Measurements from ENCODE around the gene HNRNPUL1. TPM values are rescaled to one million over a fixed set of nuclear protein-coding genes. Genes with fewer than 3 reads are reported as not detected.
A peak's percentile ranks its signal among the peaks of the same experiment; 100 is the strongest.
"Not testable (repeated sequence)": the region's sequence is repeated elsewhere in the genome, so short reads cannot be mapped to it uniquely, and the experiment has no call there.

Gene HNRNPUL1
- total RNA-seq, 2 experiments from 2014 or later: 367 to 388 TPM

GRCh38 chr19:41344162-41344561 is 80.0 kb downstream of the HNRNPUL1 start:
- no peak for TF ChIP-seq CTCF (IDR thresholded peaks at IDR 0.05)
- Histone ChIP-seq H3K27ac (ENCODE audit: low read depth in 1 of 2, low read length in 2 of 2) (peak overlapping the region; percentile 5 to 42), H3K36me3 (ENCODE audit: insufficient read depth, low read length) (peaks cover 75% of the 10 kb centered on the region), H3K9me3 (ENCODE audit: control insufficient read depth in 1 of 2, insufficient read depth in 1 of 2, low read length in 2 of 2) (no peaks in the 10 kb centered on the region), H3K4me3 (ENCODE audit: low read length) (no peak overlapping the region), H3K27me3 (ENCODE audit: control insufficient read depth in 1 of 2, insufficient read depth in 2 of 2, low read length in 2 of 2) (no peaks in the 10 kb centered on the region), H3K4me1 (ENCODE audit: insufficient read depth, low read length) (peaks cover 78% of the 10 kb centered on the region)
- intact Hi-C loops (cut with DNase I, micrococcal nuclease): no loop called here
- H3K4me3 Mint-ChIP-seq: no peak overlapping the region
- DNase-seq: no peak
- peak overlapping the region; percentile 70 for H3K27ac Mint-ChIP-seq
- H3K27me3 Mint-ChIP-seq: no peaks in the 10 kb centered on the region
- H3K4me1 Mint-ChIP-seq (ENCODE audit: low read depth): peaks cover 52% of the 10 kb centered on the region
- H3K36me3 Mint-ChIP-seq (ENCODE audit: low read depth): peaks cover 85% of the 10 kb centered on the region
- ChIA-PET POLR2A (interaction anchor here (1.2 to 1.5 kb wide), 2 partner anchors 15 to 20 kb away, joined by 3 to 5 read pairs; partner anchors contain the start of gene B9D2), CTCF (interaction anchor here (1.1 kb wide), 1 partner anchor 16 kb away, joined by 3 read pairs; no protein-coding TSS in a partner anchor)
- H3K9me3 Mint-ChIP-seq: no peaks in the 10 kb centered on the region
- no peak for ATAC-seq (ENCODE audit: poor library complexity)

GRCh38 chr19:41346916-41347315 is 82.7 kb downstream of the HNRNPUL1 start:
- CTCF ChIA-PET; H3K27ac ChIP-seq (ENCODE audit: low read depth in 1 of 2, low read length in 2 of 2); H3K27me3 ChIP-seq (ENCODE audit: control insufficient read depth in 1 of 2, insufficient read depth in 2 of 2, low read length in 2 of 2); ATAC-seq (ENCODE audit: poor library complexity); H3K9me3 Mint-ChIP-seq; H3K4me3 ChIP-seq (ENCODE audit: low read length); intact Hi-C loops (cut with DNase I, micrococcal nuclease); DNase-seq; H3K9me3 ChIP-seq (ENCODE audit: control insufficient read depth in 1 of 2, insufficient read depth in 1 of 2, low read length in 2 of 2); H3K27me3 Mint-ChIP-seq: not testable (repeated sequence)
- Mint-ChIP-seq H3K27ac (peak overlapping the region; percentile 38), H3K4me3 (peak overlapping the region; percentile 48), H3K36me3 (ENCODE audit: low read depth) (peaks cover 85% of the 10 kb centered on the region), H3K4me1 (ENCODE audit: low read depth) (peaks cover 67% of the 10 kb centered on the region)
- POLR2A ChIA-PET: interaction anchor here (1.0 to 9.7 kb wide), 3 partner anchors 17 to 84 kb away, joined by 3 to 106 read pairs (median 3); partner anchors contain the start of gene B9D2
- Histone ChIP-seq H3K4me1 (ENCODE audit: insufficient read depth, low read length) (peaks cover 84% of the 10 kb centered on the region), H3K36me3 (ENCODE audit: insufficient read depth, low read length) (peaks cover 52% of the 10 kb centered on the region)

GRCh38 chr19:41350735-41351338 is 86.7 kb downstream of the HNRNPUL1 start:
- CTCF ChIA-PET: interaction anchor here (0.5 to 4.2 kb wide), 8 partner anchors 9 to 424 kb away, joined by 3 to 30 read pairs (median 8); partner anchors contain the start of gene HNRNPUL1

More at GRCh38 chr19:41350735-41351338, 86.7 kb downstream of the HNRNPUL1 start:
- Histone ChIP-seq H3K36me3 (ENCODE audit: insufficient read depth, low read length) (peaks cover 22% of the 10 kb centered on the region), H3K4me1 (ENCODE audit: insufficient read depth, low read length) (peaks cover 67% of the 10 kb centered on the region), H3K4me3 (ENCODE audit: low read length) (peak overlapping the region; percentile 99), H3K27ac (ENCODE audit: low read depth in 1 of 2, low read length in 2 of 2) (peak overlapping the region; percentile 66 to 94), H3K9me3 (ENCODE audit: control insufficient read depth in 1 of 2, insufficient read depth in 1 of 2, low read length in 2 of 2) (no peaks in the 10 kb centered on the region), H3K27me3 (ENCODE audit: control insufficient read depth in 1 of 2, insufficient read depth in 2 of 2, low read length in 2 of 2) (no peaks in the 10 kb centered on the region)
- Mint-ChIP-seq H3K36me3 (ENCODE audit: low read depth) (peaks cover 68% of the 10 kb centered on the region), H3K27me3 (no peaks in the 10 kb centered on the region), H3K9me3 (no peaks in the 10 kb centered on the region), H3K27ac (peak overlapping the region; percentile 91), H3K4me3 (peak overlapping the region; percentile 94), H3K4me1 (ENCODE audit: low read depth) (peaks cover 64% of the 10 kb centered on the region)
- ATAC-seq (ENCODE audit: poor library complexity) (peak; percentile 18), DNase-seq (peak in 2 of 14 experiments; percentile 11 to 44)
- no peak for TF ChIP-seq CTCF (IDR thresholded peaks at IDR 0.05)
- POLR2A ChIA-PET: interaction anchor here (0.6 to 9.7 kb wide), 15 partner anchors 9 to 741 kb away, joined by 3 to 148 read pairs (median 5); partner anchors contain the start of genes B9D2 and HNRNPUL1
- intact Hi-C loops (cut with DNase I, micrococcal nuclease): loop anchor here (1.0 to 10.0 kb wide), 7 partner anchors 24 to 1386 kb away; partner anchors contain the start of gene ERICH4 (in 1 of the 2)

Measured in CD4-positive, alpha-beta T cell (primary cell).